ENCODE results near the gene GUCY1A1. TPM values are rescaled to one million over a fixed set of nuclear protein-coding genes. Genes with fewer than 3 reads are reported as not detected.

GUCY1A1 gene
- total and polyA plus RNA-seq, 7 donors = 1.2 to 254 (median 87.5) TPM

DNA sequence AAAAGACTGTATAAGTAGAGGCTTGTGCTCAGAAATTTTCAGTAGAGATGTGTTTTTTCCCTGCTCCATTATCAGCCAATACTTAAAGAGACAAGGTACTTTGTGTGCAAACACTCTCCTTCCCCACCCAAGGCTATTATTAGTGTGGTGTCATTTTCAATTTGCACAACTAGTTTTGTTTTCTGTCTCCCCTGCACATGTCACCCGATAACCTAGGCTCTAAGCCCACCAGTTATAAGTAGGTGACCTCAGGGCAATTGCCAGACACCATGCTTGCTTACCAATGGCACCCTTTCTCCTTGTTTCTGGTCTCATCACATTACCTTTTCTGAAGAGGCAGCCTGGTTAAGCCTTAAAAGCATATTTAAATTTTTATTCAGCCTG is 8.0 kb upstream of the GUCY1A1 start:
- intact Hi-C loops (cut with DNase I) = no loop called here
- no peak for TF ChIP-seq EP300 (IDR thresholded peaks at IDR 0.05)
- no peak for TF ChIP-seq POLR2AphosphoS5 (IDR thresholded peaks at IDR 0.05)
- no peak for TF ChIP-seq POLR2A (IDR thresholded peaks at IDR 0.05)
- TF ChIP-seq, protein P1, sequence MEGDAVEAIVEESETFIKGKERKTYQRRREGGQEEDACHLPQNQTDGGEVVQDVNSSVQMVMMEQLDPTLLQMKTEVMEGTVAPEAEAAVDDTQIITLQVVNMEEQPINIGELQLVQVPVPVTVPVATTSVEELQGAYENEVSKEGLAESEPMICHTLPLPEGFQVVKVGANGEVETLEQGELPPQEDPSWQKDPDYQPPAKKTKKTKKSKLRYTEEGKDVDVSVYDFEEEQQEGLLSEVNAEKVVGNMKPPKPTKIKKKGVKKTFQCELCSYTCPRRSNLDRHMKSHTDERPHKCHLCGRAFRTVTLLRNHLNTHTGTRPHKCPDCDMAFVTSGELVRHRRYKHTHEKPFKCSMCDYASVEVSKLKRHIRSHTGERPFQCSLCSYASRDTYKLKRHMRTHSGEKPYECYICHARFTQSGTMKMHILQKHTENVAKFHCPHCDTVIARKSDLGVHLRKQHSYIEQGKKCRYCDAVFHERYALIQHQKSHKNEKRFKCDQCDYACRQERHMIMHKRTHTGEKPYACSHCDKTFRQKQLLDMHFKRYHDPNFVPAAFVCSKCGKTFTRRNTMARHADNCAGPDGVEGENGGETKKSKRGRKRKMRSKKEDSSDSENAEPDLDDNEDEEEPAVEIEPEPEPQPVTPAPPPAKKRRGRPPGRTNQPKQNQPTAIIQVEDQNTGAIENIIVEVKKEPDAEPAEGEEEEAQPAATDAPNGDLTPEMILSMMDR (IDR thresholded peaks at IDR 0.05) = no peak
- Histone ChIP-seq H3K4me3 (no peak overlapping the region), H3K36me3 (no peaks in the 10 kb centered on the region), H3K4me1 (peaks cover 0 to 20% (median 13%) of the 10 kb centered on the region in 4 donors), H3K27ac (peak overlapping the region; percentile 48 to 68 (median 58)), H3K27me3 (no peaks in the 10 kb centered on the region), H3K9me3 (peaks cover 0 to 6% (median 0%) of the 10 kb centered on the region in 4 donors)
- WGBS, 2 donors = 38 to 68% methylated on average over 1 of the region's 1 CpG
- DNase-seq = no peak

DNA sequence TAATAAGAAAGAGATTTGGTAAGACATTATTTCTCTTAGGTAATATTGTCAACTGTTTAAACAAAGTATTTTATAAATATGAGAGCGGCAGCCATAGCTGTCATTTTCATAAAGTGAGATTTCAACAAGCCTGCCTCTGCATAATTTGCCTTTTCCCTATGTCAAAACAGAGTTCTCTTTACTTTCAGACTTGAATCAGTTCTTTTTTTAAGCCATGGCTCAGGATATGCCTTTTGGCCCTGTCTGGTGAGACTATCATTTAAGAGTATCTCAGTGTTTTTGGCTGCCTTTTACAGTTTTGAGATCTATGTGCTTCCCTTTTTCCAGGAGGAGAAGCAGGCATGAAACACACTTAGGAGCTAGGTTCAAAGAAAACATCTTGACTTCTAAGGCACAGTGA is 7.5 kb upstream of the GUCY1A1 start:
- WGBS, 2 donors = 84 to 100% methylated on average over 1 of the region's 1 CpG
- TF ChIP-seq POLR2A (IDR thresholded peaks at IDR 0.05) (no peak), POLR2AphosphoS5 (IDR thresholded peaks at IDR 0.05) (no peak)
- TF ChIP-seq, protein P1 (IDR thresholded peaks at IDR 0.05) = no peak
- intact Hi-C loops (cut with DNase I) = no loop called here
- no peak overlapping the region for H3K4me3 ChIP-seq
- H3K4me1 ChIP-seq = peaks cover 0 to 20% (median 13%) of the 10 kb centered on the region in 4 donors
- H3K9me3 ChIP-seq = peaks cover 0 to 6% (median 0%) of the 10 kb centered on the region in 4 donors
- H3K27ac ChIP-seq = peak overlapping the region; percentile 48 to 68 (median 58)
- no peaks in the 10 kb centered on the region for H3K36me3 ChIP-seq
- no peak for DNase-seq
- H3K27me3 ChIP-seq = no peaks in the 10 kb centered on the region

DNA sequence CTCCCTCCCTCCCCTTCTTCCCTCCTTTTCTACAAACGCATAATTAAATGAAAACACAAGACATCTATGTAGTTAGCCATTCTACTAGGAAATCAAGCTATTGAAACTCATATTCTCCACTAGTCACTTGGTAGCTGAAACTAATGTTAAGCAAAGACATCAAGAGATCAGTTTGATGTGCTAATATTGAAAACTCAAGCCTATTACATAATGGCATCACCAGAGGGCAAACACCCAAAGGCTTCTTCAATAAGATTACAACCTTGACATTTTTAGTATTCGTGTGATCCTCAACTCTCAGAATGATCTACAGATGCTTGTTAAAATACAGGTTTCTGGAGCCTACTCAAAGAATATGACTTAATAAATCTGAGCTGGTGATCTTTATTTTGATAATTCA is 6.2 kb upstream of the GUCY1A1 start:
- no peaks in the 10 kb centered on the region for H3K36me3 ChIP-seq
- intact Hi-C loops (cut with DNase I) = loop anchor here (10.0 kb wide), 1 partner anchor 294 kb away; the partner anchor contains the start of gene CTSO
- H3K27me3 ChIP-seq = no peaks in the 10 kb centered on the region
- TF ChIP-seq POLR2A (IDR thresholded peaks at IDR 0.05) (no peak), POLR2AphosphoS5 (IDR thresholded peaks at IDR 0.05) (no peak)
- no peak for DNase-seq
- 83 to 84% methylated on average over 2 of the region's 2 CpGs for WGBS, 2 donors
- no peak overlapping the region for H3K4me3 ChIP-seq
- H3K27ac ChIP-seq = peak overlapping the region in 1 of 4 donors; percentile 68
- peaks cover 0 to 6% (median 0%) of the 10 kb centered on the region in 4 donors for H3K9me3 ChIP-seq
- H3K4me1 ChIP-seq = peaks cover 0 to 28% (median 13%) of the 10 kb centered on the region in 4 donors

DNA sequence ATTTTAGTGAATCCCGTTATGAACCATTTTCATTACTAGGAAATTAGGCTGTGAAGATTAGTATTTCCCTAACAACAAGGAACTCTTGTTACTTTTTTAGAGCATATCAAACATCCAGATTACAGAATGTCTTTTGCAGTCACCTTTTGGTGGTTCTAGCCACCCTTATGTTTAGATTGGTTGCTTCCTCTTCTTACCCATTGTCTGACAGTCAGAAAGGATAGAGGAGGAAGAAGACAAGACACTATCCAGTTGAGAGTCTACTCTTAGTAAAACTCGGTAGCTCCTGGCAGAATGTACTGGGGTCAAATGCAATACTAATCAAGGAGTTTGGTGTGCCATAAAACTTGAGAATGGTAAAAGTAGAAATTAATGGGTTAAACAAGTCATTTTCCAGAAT is 1.6 kb upstream of the GUCY1A1 start:
- no peak for DNase-seq
- Histone ChIP-seq H3K27ac (peak overlapping the region in 3 of 4 donors; percentile 93 to 97 (median 96)), H3K4me3 (no peak overlapping the region), H3K36me3 (no peaks in the 10 kb centered on the region), H3K4me1 (peaks cover 0 to 22% (median 11%) of the 10 kb centered on the region in 4 donors), H3K27me3 (no peaks in the 10 kb centered on the region), H3K9me3 (no peaks in the 10 kb centered on the region)
- intact Hi-C loops (cut with DNase I) = loop anchor here (10.0 kb wide), 1 partner anchor 290 kb away; the partner anchor contains the start of gene CTSO
- TF ChIP-seq, protein P1 (IDR thresholded peaks at IDR 0.05) = no peak
- TF ChIP-seq POLR2A (IDR thresholded peaks at IDR 0.05) = no peak
- no peak for TF ChIP-seq EP300 (IDR thresholded peaks at IDR 0.05)
- no peak for TF ChIP-seq POLR2AphosphoS5 (IDR thresholded peaks at IDR 0.05)
- WGBS, 2 donors = 81 to 86% methylated on average over 2 of the region's 2 CpGs

DNA sequence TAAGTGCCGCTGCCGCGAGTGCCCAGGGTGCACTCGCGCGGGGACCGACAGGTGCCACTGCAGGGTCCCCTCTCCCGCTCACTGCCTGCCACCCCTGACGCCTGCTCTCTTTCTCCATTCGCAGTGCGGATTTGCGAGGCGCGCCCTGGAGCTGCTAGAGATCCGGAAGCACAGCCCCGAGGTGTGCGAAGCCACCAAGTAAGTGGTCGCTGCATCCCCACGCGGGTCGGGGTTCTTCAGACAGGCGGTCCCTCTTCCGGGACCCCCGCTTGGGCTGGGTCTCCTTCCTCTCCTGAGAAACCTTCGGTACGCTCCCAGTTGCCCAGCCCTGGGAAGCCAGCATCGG is 547 bp downstream of the GUCY1A1 start:
- Histone ChIP-seq H3K4me1 (peaks cover 0 to 38% (median 18%) of the 10 kb centered on the region in 4 donors), H3K27ac (peak overlapping the region; percentile 90 to 97 (median 94)), H3K4me3 (peak overlapping the region; percentile 75 to 82 (median 80)), H3K9me3 (no peaks in the 10 kb centered on the region), H3K27me3 (no peaks in the 10 kb centered on the region), H3K36me3 (no peaks in the 10 kb centered on the region)
- DNase-seq = peak; percentile 78
- 0 to 1% methylated on average over 27 of the region's 27 CpGs for WGBS, 2 donors
- intact Hi-C loops (cut with DNase I) = loop anchor here (1.0 to 10.0 kb wide), 4 partner anchors 92 to 288 kb away; partner anchors contain the start of genes CTSO and GUCY1B1
- TF ChIP-seq EP300 (IDR thresholded peaks at IDR 0.05) = no peak
- peak in 1 of 4 donors; percentile 7 for TF ChIP-seq POLR2AphosphoS5 (IDR thresholded peaks at IDR 0.05)
- no peak for TF ChIP-seq POLR2A (IDR thresholded peaks at IDR 0.05)
- TF ChIP-seq, protein P1 (IDR thresholded peaks at IDR 0.05) = no peak

All from sigmoid colon (tissue), 7 donors.